Measurements from ENCODE around the gene CDC14B. TPM values are rescaled to one million over a fixed set of nuclear protein-coding genes. Genes with fewer than 3 reads are reported as not detected.

The CDC14B gene
- total and polyA plus RNA-seq, 2 donors (not counting 1 experiment from before 2014, with no cell fraction given) = 2.8 to 8.5 TPM

DNA sequence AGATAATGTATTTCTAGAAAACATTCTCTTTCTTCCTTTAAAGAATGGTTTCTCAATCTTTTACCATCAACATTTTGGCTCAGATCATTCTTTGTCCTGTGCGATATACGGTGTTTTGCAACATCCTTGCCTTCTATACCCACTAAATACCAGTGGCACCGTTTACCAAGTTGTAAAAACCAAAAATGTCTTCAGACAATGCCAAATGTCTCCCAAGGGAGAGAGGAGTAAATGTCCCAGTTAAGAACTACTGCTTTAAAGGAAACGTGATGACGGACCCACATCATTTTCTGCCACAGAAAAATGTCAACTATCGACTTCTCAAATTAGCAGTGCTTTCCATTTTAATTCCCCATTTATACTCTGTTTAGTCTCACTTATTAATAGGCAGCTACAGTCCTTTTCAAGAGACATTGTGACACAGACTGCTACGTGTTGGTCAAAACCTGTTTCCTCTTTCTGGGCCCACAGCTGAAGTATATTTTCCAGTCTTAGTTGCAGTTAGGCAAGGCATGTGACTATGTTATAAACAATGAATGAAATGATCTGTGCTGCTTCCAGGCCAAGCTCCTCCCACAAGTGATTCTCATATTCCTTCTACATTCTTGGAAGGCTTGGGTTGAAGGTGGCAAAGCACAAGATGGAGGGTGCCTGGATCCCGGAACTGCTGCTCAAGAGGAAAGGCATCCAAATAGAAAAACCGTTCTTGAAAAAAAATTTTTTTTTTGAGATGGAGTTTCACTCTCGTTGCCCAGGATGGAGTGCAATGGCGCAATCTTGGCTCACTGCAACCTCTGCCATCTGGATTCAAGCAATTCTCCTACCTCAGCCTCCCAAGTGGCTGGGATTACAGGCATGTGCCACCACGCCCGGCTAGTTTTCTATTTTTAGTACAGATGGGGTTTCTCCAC, 26.7 kb upstream of the CDC14B start:
- ChIA-PET POLR2A (no interaction called here), CTCF (interaction anchor here (0.5 to 0.7 kb wide), 2 partner anchors 43 to 319 kb away, joined by 3 to 4 read pairs; no protein-coding TSS in a partner anchor)
- Histone ChIP-seq H3K27me3 (replicated peaks in 1 of 4; ENCODE audit: control extremely low read depth in 1 of 4, control insufficient read depth in 3 of 4, insufficient read depth in 4 of 4, low read length in 3 of 4) (no peaks in the 10 kb centered on the region), H3K4me3 (ENCODE audit: control extremely low read depth in 1 of 5, extremely low read depth in 1 of 5, insufficient read depth in 1 of 5, low read depth in 2 of 5, low read length in 4 of 5) (no peak overlapping the region), H2AFZ (ENCODE audit: insufficient read depth, low read depth, low read length, poor library complexity, severe bottlenecking) (no peak overlapping the region), H3K4me2 (replicated peaks; ENCODE audit: low read depth, low read length, poor library complexity, severe bottlenecking) (no peak overlapping the region), H3K27ac (ENCODE audit: low read length in 2 of 2) (no peak overlapping the region), H3K9ac (ENCODE audit: low read length) (no peak overlapping the region), H3K9me3 (ENCODE audit: control extremely low read depth in 1 of 3, control insufficient read depth in 2 of 3, insufficient read depth in 1 of 3, low read length in 2 of 3) (no peaks in the 10 kb centered on the region), H3K79me2 (ENCODE audit: control insufficient read depth, insufficient read depth, low read length) (no peaks in the 10 kb centered on the region), H3K4me1 (ENCODE audit: control insufficient read depth in 2 of 2, insufficient read depth in 2 of 2, low read length in 2 of 2) (peaks cover 0 to 5% of the 10 kb centered on the region in 2 donors), H4K20me1 (ENCODE audit: control insufficient read depth, insufficient read depth, low read length, poor library complexity, severe bottlenecking) (no peaks in the 10 kb centered on the region), H3K36me3 (replicated peaks in 1 of 2; ENCODE audit: control extremely low read depth in 1 of 2, control insufficient read depth in 1 of 2, extremely low read depth in 1 of 2, insufficient read depth in 2 of 2, low read length in 1 of 2) (peaks cover 0 to 21% of the 10 kb centered on the region in 2 experiments)
- Mint-ChIP-seq H3K27ac (peak overlapping the region; percentile 10), H3K4me1 (peaks cover 5% of the 10 kb centered on the region), H3K9me3 (ENCODE audit: insufficient read depth) (no peaks in the 10 kb centered on the region), H3K27me3 (no peaks in the 10 kb centered on the region), H3K4me3 (no peak overlapping the region)
- DNase-seq (peak; percentile 31), ATAC-seq (ENCODE audit: low read depth) (no peak)
- 71% methylated on average over 3 of the region's 13 CpGs for WGBS (ENCODE audit: insufficient coverage)
- no peak for TF ChIP-seq EZH2 (IDR thresholded peaks at IDR 0.05; ENCODE audit: borderline replicate concordance, insufficient read depth, low read depth, low read length, poor library complexity, severe bottlenecking)
- TF ChIP-seq, protein P1, sequence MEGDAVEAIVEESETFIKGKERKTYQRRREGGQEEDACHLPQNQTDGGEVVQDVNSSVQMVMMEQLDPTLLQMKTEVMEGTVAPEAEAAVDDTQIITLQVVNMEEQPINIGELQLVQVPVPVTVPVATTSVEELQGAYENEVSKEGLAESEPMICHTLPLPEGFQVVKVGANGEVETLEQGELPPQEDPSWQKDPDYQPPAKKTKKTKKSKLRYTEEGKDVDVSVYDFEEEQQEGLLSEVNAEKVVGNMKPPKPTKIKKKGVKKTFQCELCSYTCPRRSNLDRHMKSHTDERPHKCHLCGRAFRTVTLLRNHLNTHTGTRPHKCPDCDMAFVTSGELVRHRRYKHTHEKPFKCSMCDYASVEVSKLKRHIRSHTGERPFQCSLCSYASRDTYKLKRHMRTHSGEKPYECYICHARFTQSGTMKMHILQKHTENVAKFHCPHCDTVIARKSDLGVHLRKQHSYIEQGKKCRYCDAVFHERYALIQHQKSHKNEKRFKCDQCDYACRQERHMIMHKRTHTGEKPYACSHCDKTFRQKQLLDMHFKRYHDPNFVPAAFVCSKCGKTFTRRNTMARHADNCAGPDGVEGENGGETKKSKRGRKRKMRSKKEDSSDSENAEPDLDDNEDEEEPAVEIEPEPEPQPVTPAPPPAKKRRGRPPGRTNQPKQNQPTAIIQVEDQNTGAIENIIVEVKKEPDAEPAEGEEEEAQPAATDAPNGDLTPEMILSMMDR (IDR thresholded peaks at IDR 0.05) = no peak
- intact Hi-C loops (cut with micrococcal nuclease) = no loop called here

DNA sequence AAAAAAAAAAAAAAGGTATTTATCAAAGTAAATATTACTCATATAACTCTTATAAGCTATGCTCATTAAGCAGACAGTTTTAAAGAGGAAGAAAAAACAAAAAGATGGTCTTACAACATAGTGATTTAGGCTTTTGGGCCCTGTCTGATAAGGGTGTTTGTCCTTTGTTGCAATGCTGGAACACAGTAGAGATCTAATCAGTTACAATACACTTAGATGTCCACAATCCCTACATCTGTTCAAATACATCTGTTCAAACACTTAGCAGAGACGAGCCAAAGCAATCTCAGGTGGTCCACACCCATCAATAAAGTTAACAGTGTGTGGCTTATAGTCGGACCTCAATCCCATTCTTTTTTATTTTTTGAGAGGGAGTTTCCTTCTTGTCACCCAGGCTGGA, 24.5 kb upstream of the CDC14B start:
- H3K4me3 ChIP-seq (ENCODE audit: control extremely low read depth in 1 of 5, extremely low read depth in 1 of 5, insufficient read depth in 1 of 5, low read depth in 2 of 5, low read length in 4 of 5) = no peak overlapping the region
- peaks cover 5% of the 10 kb centered on the region for H3K4me1 Mint-ChIP-seq
- no CpG with 5 or more reads among the region's 2 CpGs for WGBS (ENCODE audit: insufficient coverage)
- no peaks in the 10 kb centered on the region for H3K27me3 Mint-ChIP-seq
- no peaks in the 10 kb centered on the region for H3K9me3 ChIP-seq (ENCODE audit: control extremely low read depth in 1 of 3, control insufficient read depth in 2 of 3, insufficient read depth in 1 of 3, low read length in 2 of 3)
- H3K9me3 Mint-ChIP-seq (ENCODE audit: insufficient read depth) = no peaks in the 10 kb centered on the region
- intact Hi-C loops (cut with micrococcal nuclease) = no loop called here
- no peaks in the 10 kb centered on the region for H4K20me1 ChIP-seq (ENCODE audit: control insufficient read depth, insufficient read depth, low read length, poor library complexity, severe bottlenecking)
- H3K36me3 ChIP-seq (replicated peaks in 1 of 2; ENCODE audit: control extremely low read depth in 1 of 2, control insufficient read depth in 1 of 2, extremely low read depth in 1 of 2, insufficient read depth in 2 of 2, low read length in 1 of 2) = peaks cover 0 to 21% of the 10 kb centered on the region in 2 experiments
- no peak overlapping the region for H3K27ac Mint-ChIP-seq
- no peak overlapping the region for H3K4me2 ChIP-seq (replicated peaks; ENCODE audit: low read depth, low read length, poor library complexity, severe bottlenecking)
- H3K9ac ChIP-seq (ENCODE audit: low read length) = no peak overlapping the region
- TF ChIP-seq, protein P1 (IDR thresholded peaks at IDR 0.05) = no peak
- no peak for TF ChIP-seq EZH2 (IDR thresholded peaks at IDR 0.05; ENCODE audit: borderline replicate concordance, insufficient read depth, low read depth, low read length, poor library complexity, severe bottlenecking)
- H3K4me1 ChIP-seq (ENCODE audit: control insufficient read depth in 2 of 2, insufficient read depth in 2 of 2, low read length in 2 of 2) = peaks cover 0 to 5% of the 10 kb centered on the region in 2 donors
- H3K27me3 ChIP-seq (replicated peaks in 1 of 4; ENCODE audit: control extremely low read depth in 1 of 4, control insufficient read depth in 3 of 4, insufficient read depth in 4 of 4, low read length in 3 of 4) = no peaks in the 10 kb centered on the region
- no peak overlapping the region for H2AFZ ChIP-seq (ENCODE audit: insufficient read depth, low read depth, low read length, poor library complexity, severe bottlenecking)
- no peaks in the 10 kb centered on the region for H3K79me2 ChIP-seq (ENCODE audit: control insufficient read depth, insufficient read depth, low read length)
- no peak overlapping the region for H3K27ac ChIP-seq (ENCODE audit: low read length in 2 of 2)
- ChIA-PET CTCF (interaction anchor here (0.7 kb wide), 1 partner anchor 276 kb away, joined by 4 read pairs; no protein-coding TSS in a partner anchor), POLR2A (interaction anchor here (0.6 to 0.7 kb wide), 2 partner anchors 78 to 870 kb away, joined by 3 to 5 read pairs; no protein-coding TSS in a partner anchor)
- DNase-seq = no peak
- no peak overlapping the region for H3K4me3 Mint-ChIP-seq
- no peak for ATAC-seq (ENCODE audit: low read depth)

Data from B cell (primary cell).